HCT116 (cell line): ENCODE measurements around the gene ZNF792. TPM values are rescaled to one million over a fixed set of nuclear protein-coding genes. Genes with fewer than 3 reads are reported as not detected.

Experiments
- ATAC-seq: fragments of 200-7000 bp; cut with Tn5 transposase; 2 replicates; pipeline ENCODE4 v1.9.1; 2020; ENCODE audit warnings: mild to moderate bottlenecking, moderate library complexity
- BruUV-seq: library from RNA; stranded (reverse); fragments of 400-500 nt; replicated peaks from 2 replicates; lab custom pipeline; 2021; lab: Mats Ljungman, UMichigan
- CTCF ChIA-PET: fragments of 300-600 bp; sonication (Branson Sonifier 250); formaldehyde crosslinking; loops from one replicate; lab custom pipeline; 2021; ENCODE audit warnings: antibody characterized with exemption; lab: Charles Lee
- POLR2A ChIA-PET: fragments of 300-600, 350-600 bp; sonication (Branson Sonifier 250); formaldehyde crosslinking; loops from one replicate; lab custom pipeline; 2021; ENCODE audit warnings: antibody characterized with exemption; lab: Charles Lee
- RAD21 ChIA-PET, 2 experiments: fragments of 300-600 bp; sonication (Branson Sonifier 250); formaldehyde crosslinking; loops; one replicate each; lab custom pipeline; 2023; ENCODE audit warnings: low total read pairs in 2 of 2; ENCODE audit not compliant: uncharacterized antibody in 2 of 2, unreplicated experiment in 2 of 2, low non-redundant PET in 1 of 2; lab: Charles Lee
- DNase-seq: peaks from one replicate; pipeline ENCODE4 v3.0.0-alpha.2; 2010; ENCODE audit warnings: low read depth, low spot score
- H2AFZ ChIP-seq: fragments of 200-600 bp; shearing (Covaris generic), sonication (generic); 2 replicates; pipeline ENCODE4 v1.6.1; 2017; ENCODE audit warnings: low read depth, mixed run types, mixed read lengths, antibody characterized with exemption, low read length; ENCODE audit not compliant: poor library complexity, severe bottlenecking
- H3K27ac ChIP-seq: 2 replicates; pipeline ENCODE4 v1.5.1; 2012; ENCODE audit warnings: low read depth, low read length
- H3K27me3 ChIP-seq: fragments of 200-600 bp; sonication (generic); 2 replicates; pipeline ENCODE4 v1.6.1; 2016; ENCODE audit warnings: mixed run types, low read length, mixed read lengths; ENCODE audit not compliant: insufficient read depth
- H3K36me3 ChIP-seq, 2 experiments: fragments of 200-500 bp in 1 of 2; fragments of 200-600 bp in 1 of 2; sonication (Bioruptor generic) in 1 of 2; sonication (generic) in 1 of 2; 2 replicates each; pipeline versions ENCODE4 v1.5.1 to v1.6.1; 2014 to 2016; ENCODE audit warnings: low read length in 2 of 2, inconsistent platforms in 1 of 2, mixed read lengths in 1 of 2, mixed run types in 1 of 2; ENCODE audit not compliant: insufficient read depth in 2 of 2, control insufficient read depth in 1 of 2
- H3K4me1 ChIP-seq, 2 experiments: fragments of 200-600 bp in 1 of 2; sonication (generic) in 1 of 2; 2 replicates each; pipeline versions ENCODE4 v1.5.1 to v1.6.1; 2012 to 2017; ENCODE audit warnings: low read length in 2 of 2, inconsistent platforms in 1 of 2, mild to moderate bottlenecking in 1 of 2, mixed read lengths in 1 of 2, mixed run types in 1 of 2, moderate library complexity in 1 of 2; ENCODE audit not compliant: insufficient read depth in 2 of 2, control insufficient read depth in 1 of 2
- H3K4me2 ChIP-seq: fragments of 200-600 bp; sonication (generic); 2 replicates; pipeline ENCODE4 v1.6.1; 2017; ENCODE audit warnings: mixed run types, low read length, mixed read lengths
- H3K4me3 ChIP-seq, 2 experiments: fragments of 200-600 bp in 1 of 2; sonication (generic) in 1 of 2; replicated peaks in 1 of 2; 2 replicates each; pipeline ENCODE4 v1.5.1; 2011 to 2016; ENCODE audit warnings: low read length in 2 of 2, control low read depth in 1 of 2, low read depth in 1 of 2, mild to moderate bottlenecking in 1 of 2, mixed read lengths in 1 of 2, mixed run types in 1 of 2
- H3K79me2 ChIP-seq: fragments of 200-600 bp; sonication (generic); 2 replicates; pipeline ENCODE4 v1.6.1; 2017; ENCODE audit warnings: mild to moderate bottlenecking, mixed run types, low read length, moderate library complexity, mixed read lengths; ENCODE audit not compliant: insufficient read depth
- H3K9ac ChIP-seq: fragments of 200-600 bp; sonication (generic); 2 replicates; pipeline ENCODE4 v1.6.1; 2016; ENCODE audit warnings: low read length, mixed read lengths
- H3K9me2 ChIP-seq: fragments of 200-600 bp; sonication (generic), shearing (Covaris generic); 2 replicates; pipeline ENCODE4 v1.6.1; 2017; ENCODE audit warnings: mixed run types, mild to moderate bottlenecking, moderate library complexity; ENCODE audit not compliant: insufficient read depth
- H3K9me3 ChIP-seq, 2 experiments: fragments of 200-500 bp in 1 of 2; fragments of 200-600 bp in 1 of 2; sonication (Bioruptor generic) in 1 of 2; sonication (generic) in 1 of 2; 2 replicates each; pipeline ENCODE4 v1.6.1; 2014 to 2017; ENCODE audit warnings: low read length in 2 of 2, mixed read lengths in 2 of 2, inconsistent platforms in 1 of 2, low read depth in 1 of 2, mild to moderate bottlenecking in 1 of 2, mixed run types in 1 of 2, moderate library complexity in 1 of 2; ENCODE audit not compliant: control insufficient read depth in 1 of 2, insufficient read depth in 1 of 2
- H4K20me1 ChIP-seq: fragments of 200-600 bp; sonication (generic), shearing (Covaris generic); 2 replicates; pipeline ENCODE4 v1.6.1; 2017; ENCODE audit warnings: mixed run types, mild to moderate bottlenecking, moderate library complexity; ENCODE audit not compliant: insufficient read depth
- ATF3 ChIP-seq: IDR thresholded peaks from 2 replicates; pipeline ENCODE4 v1.6.1; 2012
- CBX3 ChIP-seq: IDR thresholded peaks from 2 replicates; pipeline ENCODE4 v1.6.1; 2012; ENCODE audit warnings: low read depth
- CEBPB ChIP-seq: IDR thresholded peaks from 2 replicates; pipeline ENCODE4 v1.6.1; 2012; ENCODE audit warnings: low read depth
- EGR1 ChIP-seq: IDR thresholded peaks from 2 replicates; pipeline ENCODE4 v1.6.1; 2012; ENCODE audit warnings: low read depth
- EZH2 ChIP-seq: fragments of 200-600 bp; sonication (generic); IDR thresholded peaks from 2 replicates; pipeline ENCODE4 v1.6.1; 2017; ENCODE audit warnings: antibody characterized with exemption, mixed run types
- EZH2phosphoT487 ChIP-seq: fragments of 200-600 bp; IDR thresholded peaks from 2 replicates; pipeline ENCODE4 v1.6.1; 2018; ENCODE audit warnings: antibody characterized with exemption, borderline replicate concordance
- JUND ChIP-seq: IDR thresholded peaks from 2 replicates; pipeline ENCODE4 v1.6.1; 2012
- MAX ChIP-seq: IDR thresholded peaks from 2 replicates; pipeline ENCODE4 v1.6.1; 2012
- POLR2A ChIP-seq: IDR thresholded peaks from 2 replicates; pipeline ENCODE4 v1.7.0; 2011; ENCODE audit warnings: borderline replicate concordance; ENCODE audit not compliant: insufficient read depth, insufficient read length; ENCODE audit errors: extremely low read depth
- REST ChIP-seq: IDR thresholded peaks from 2 replicates; pipeline ENCODE4 v1.6.1; 2012; ENCODE audit warnings: low read depth
- SIN3A ChIP-seq: IDR thresholded peaks from 2 replicates; pipeline ENCODE4 v1.6.1; 2012; ENCODE audit warnings: low read depth
- SP1 ChIP-seq: IDR thresholded peaks from 2 replicates; pipeline ENCODE4 v1.6.1; 2012; ENCODE audit warnings: low read depth
- ZBTB33 ChIP-seq: IDR thresholded peaks from 2 replicates; pipeline ENCODE4 v1.6.1; 2011; ENCODE audit warnings: mild to moderate bottlenecking, low read length, moderate library complexity; ENCODE audit not compliant: insufficient replicate concordance; ENCODE audit errors: extremely low read depth
- ZNF274 ChIP-seq: fragments of 200-500 bp; sonication (Bioruptor generic); IDR thresholded peaks from 2 replicates; pipeline ENCODE4 v1.6.1; 2014; ENCODE audit warnings: mild to moderate bottlenecking, low read depth, low read length, inconsistent platforms
- intact Hi-C: fragments of 100-400 bp; cut with micrococcal nuclease; formaldehyde crosslinking; loops from 2 replicates; pipeline ENCODE4 v1.10.0; 2022
- total RNA-seq: library from RNA; stranded (reverse); gene quantifications from one replicate; pipeline ENCODE4 v1.2.1, GENCODE V29; 2021; ENCODE audit not compliant: unreplicated experiment

ZNF792 gene
- total RNA-seq, 1 experiment from 2014 or later: 3.6 TPM

GRCh38 chr19:35011737-35012682, 48.0 kb upstream of the ZNF792 start:
- H3K9me2 ChIP-seq: no peaks in the 10 kb centered on the region
- no peak overlapping the region for H3K4me2 ChIP-seq
- TSS peak; percentile 12 for BruUV-seq
- CTCF ChIA-PET: interaction anchor here (0.9 kb wide), 1 partner anchor 174 kb away, joined by 3 read pairs; no protein-coding TSS in a partner anchor
- ATAC-seq (no peak), DNase-seq (no peak)
- POLR2A ChIA-PET: no interaction called here
- H3K79me2 ChIP-seq: 0 out of 2 replicates have a peak, but pooled peaks cover under 1% of the 10 kb centered on the region
- H3K27me3 ChIP-seq: no peaks in the 10 kb centered on the region
- H3K9ac ChIP-seq: no peak overlapping the region
- no peaks in the 10 kb centered on the region for H3K4me1 ChIP-seq
- H3K9me3 ChIP-seq: no peaks in the 10 kb centered on the region
- RAD21 ChIA-PET: no interaction called here
- intact Hi-C loops: loop anchor here (5.0 kb wide), 1 partner anchor 160 kb away; no protein-coding TSS in a partner anchor
- TF ChIP-seq MAX (no peak), SIN3A (no peak), SP1 (no peak), JUND (no peak), POLR2A (no peak), EZH2 (no peak), ZBTB33 (no peak), EZH2phosphoT487 (no peak), EGR1 (no peak), CEBPB (no peak), ZNF274 (no peak), ATF3 (no peak), CBX3 (no peak), REST (no peak)
- no peak overlapping the region for H3K4me3 ChIP-seq
- no peak overlapping the region for H2AFZ ChIP-seq
- H3K36me3 ChIP-seq: peaks cover 20 to 23% of the 10 kb centered on the region in 2 experiments; a peak in 3 of 4 replicates
- no peaks in the 10 kb centered on the region for H4K20me1 ChIP-seq
- no peak overlapping the region for H3K27ac ChIP-seq
